Body of pancreas (tissue), 4 donors: ENCODE results near the gene RNF157.

Source experiments
- POLR2A ChIP-seq, 3 donors: fragments of 450-650 bp; IDR thresholded peaks; one replicate each; pipeline ENCODE4 v1.6.1; 2016; ENCODE audit warnings: antibody characterized with exemption in 3 of 3, mild to moderate bottlenecking in 2 of 3
- TF ChIP-seq, protein P1 (sequence below), 7 experiments: fragments of 450-650 bp in 4 of 7; fragments of 200-600 bp in 3 of 7; sonication (generic) in 3 of 7; IDR thresholded peaks; one replicate each; pipeline ENCODE4 v1.5.1; 2016 to 2019; ENCODE audit warnings: antibody characterized with exemption in 7 of 7

DNA sequence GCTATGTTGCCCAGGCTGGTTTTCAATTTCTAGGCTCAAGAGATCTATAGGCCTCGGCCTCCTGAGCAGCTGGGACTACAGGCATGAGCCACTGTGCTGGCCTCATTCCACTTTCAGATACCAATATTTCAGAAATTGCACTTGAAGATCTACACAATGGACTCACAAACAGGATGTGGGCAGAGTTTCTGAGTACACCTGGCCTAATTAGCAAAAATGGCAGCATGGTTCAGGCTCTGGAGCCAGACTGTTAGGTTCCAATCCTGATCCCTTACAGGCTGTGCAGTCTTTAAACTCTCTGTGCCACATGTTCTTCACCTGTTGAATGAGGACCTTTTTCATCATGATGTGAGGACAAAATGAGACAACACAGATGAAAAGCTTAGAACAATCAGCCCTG lies 32.2 kb downstream of the RNF157 start:
- TF ChIP-seq, protein P1, sequence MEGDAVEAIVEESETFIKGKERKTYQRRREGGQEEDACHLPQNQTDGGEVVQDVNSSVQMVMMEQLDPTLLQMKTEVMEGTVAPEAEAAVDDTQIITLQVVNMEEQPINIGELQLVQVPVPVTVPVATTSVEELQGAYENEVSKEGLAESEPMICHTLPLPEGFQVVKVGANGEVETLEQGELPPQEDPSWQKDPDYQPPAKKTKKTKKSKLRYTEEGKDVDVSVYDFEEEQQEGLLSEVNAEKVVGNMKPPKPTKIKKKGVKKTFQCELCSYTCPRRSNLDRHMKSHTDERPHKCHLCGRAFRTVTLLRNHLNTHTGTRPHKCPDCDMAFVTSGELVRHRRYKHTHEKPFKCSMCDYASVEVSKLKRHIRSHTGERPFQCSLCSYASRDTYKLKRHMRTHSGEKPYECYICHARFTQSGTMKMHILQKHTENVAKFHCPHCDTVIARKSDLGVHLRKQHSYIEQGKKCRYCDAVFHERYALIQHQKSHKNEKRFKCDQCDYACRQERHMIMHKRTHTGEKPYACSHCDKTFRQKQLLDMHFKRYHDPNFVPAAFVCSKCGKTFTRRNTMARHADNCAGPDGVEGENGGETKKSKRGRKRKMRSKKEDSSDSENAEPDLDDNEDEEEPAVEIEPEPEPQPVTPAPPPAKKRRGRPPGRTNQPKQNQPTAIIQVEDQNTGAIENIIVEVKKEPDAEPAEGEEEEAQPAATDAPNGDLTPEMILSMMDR (IDR thresholded peaks at IDR 0.05): no peak
- TF ChIP-seq POLR2A (IDR thresholded peaks at IDR 0.05): no peak
